Parathyroid adenoma (tissue), 2 donors: ENCODE data around the gene SLC22A15.
A peak's percentile ranks its signal among the peaks of the same experiment; 100 is the strongest.

Source experiments
- H2AFZ ChIP-seq: fragments of 300-600 bp; sonication (generic); one replicate; pipeline ENCODE4 v1.7.0; 2017; ENCODE audit warnings: antibody characterized with exemption, mild to moderate bottlenecking
- H3K27ac ChIP-seq: fragments of 300-600 bp; sonication (generic); one replicate; pipeline ENCODE4 v1.7.0; 2017
- H3K27me3 ChIP-seq: fragments of 300-600 bp; sonication (generic); one replicate; pipeline ENCODE4 v1.7.0; 2017; ENCODE audit warnings: low read length; ENCODE audit not compliant: control insufficient read depth, insufficient read depth
- H3K36me3 ChIP-seq: fragments of 300-600 bp; sonication (generic); one replicate; pipeline ENCODE4 v1.7.0; 2017; ENCODE audit warnings: low read length; ENCODE audit not compliant: control insufficient read depth, insufficient read depth
- H3K4me1 ChIP-seq: fragments of 300-600 bp; sonication (generic); one replicate; pipeline ENCODE4 v1.7.0; 2017; ENCODE audit warnings: control low read depth
- H3K4me2 ChIP-seq: fragments of 300-600 bp; sonication (generic); one replicate; pipeline ENCODE4 v1.7.0; 2017; ENCODE audit warnings: low read length
- H3K4me3 ChIP-seq: fragments of 300-600 bp; sonication (generic); one replicate; pipeline ENCODE4 v1.7.0; 2017; ENCODE audit warnings: low read depth, low read length
- H3K79me2 ChIP-seq: fragments of 300-600 bp; sonication (generic); one replicate; pipeline ENCODE4 v1.7.0; 2017; ENCODE audit warnings: control low read depth
- H3K9ac ChIP-seq: fragments of 300-600 bp; sonication (generic); one replicate; pipeline ENCODE4 v1.7.0; 2017; ENCODE audit warnings: mild to moderate bottlenecking
- H3K9me3 ChIP-seq: fragments of 300-600 bp; sonication (generic); one replicate; pipeline ENCODE4 v1.7.0; 2017; ENCODE audit warnings: low read length; ENCODE audit not compliant: control insufficient read depth
- TF ChIP-seq, protein P1 (sequence below): fragments of 300-600 bp; sonication (generic); IDR thresholded peaks from one replicate; pipeline ENCODE4 v1.7.0; 2017; ENCODE audit warnings: antibody characterized with exemption, mild to moderate bottlenecking
- donor health status: primary hyperparathyroidism.

Gene SLC22A15

DNA sequence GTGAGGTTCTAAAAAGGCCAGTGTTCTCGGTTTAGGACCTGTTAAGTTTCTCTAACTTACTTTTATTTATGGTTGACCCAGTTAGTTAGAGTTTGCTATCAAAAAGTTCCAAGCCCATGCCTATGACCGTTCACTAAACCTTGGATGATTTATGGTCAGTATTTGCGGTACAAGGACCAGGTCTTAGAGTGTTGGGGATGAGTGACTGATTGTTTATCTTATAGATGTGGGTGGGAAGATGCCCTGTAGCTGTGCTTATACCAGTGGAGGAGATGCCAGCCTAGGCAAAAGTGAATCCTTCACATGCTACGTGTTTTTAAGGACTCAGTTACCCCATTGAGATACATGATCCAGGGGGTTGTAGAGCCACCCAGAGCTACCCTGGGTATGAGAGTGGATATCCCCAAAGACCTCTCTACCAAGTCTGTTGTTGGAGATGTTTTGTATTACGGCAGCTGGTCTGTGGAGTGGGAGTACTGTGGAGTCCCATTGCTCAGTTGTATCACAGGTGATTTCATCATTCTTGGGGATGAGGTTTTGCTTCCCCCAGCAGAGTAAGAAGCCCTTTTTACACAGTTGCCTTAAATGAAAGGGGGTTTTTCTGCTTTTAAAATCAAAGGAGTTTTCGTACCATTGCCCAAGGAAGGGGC is 2.1 kb downstream of the SLC22A15 start:
- TF ChIP-seq, protein P1, sequence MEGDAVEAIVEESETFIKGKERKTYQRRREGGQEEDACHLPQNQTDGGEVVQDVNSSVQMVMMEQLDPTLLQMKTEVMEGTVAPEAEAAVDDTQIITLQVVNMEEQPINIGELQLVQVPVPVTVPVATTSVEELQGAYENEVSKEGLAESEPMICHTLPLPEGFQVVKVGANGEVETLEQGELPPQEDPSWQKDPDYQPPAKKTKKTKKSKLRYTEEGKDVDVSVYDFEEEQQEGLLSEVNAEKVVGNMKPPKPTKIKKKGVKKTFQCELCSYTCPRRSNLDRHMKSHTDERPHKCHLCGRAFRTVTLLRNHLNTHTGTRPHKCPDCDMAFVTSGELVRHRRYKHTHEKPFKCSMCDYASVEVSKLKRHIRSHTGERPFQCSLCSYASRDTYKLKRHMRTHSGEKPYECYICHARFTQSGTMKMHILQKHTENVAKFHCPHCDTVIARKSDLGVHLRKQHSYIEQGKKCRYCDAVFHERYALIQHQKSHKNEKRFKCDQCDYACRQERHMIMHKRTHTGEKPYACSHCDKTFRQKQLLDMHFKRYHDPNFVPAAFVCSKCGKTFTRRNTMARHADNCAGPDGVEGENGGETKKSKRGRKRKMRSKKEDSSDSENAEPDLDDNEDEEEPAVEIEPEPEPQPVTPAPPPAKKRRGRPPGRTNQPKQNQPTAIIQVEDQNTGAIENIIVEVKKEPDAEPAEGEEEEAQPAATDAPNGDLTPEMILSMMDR, result no peak
- H3K79me2 ChIP-seq, result peaks cover 1% of the 10 kb centered on the region
- no peak overlapping the region for H3K4me2 ChIP-seq
- no peak overlapping the region for H2AFZ ChIP-seq
- H3K9me3 ChIP-seq, result no peaks in the 10 kb centered on the region
- no peaks in the 10 kb centered on the region for H3K27me3 ChIP-seq
- no peak overlapping the region for H3K27ac ChIP-seq
- H3K4me3 ChIP-seq, result no peak overlapping the region
- no peaks in the 10 kb centered on the region for H3K4me1 ChIP-seq
- no peaks in the 10 kb centered on the region for H3K36me3 ChIP-seq
- no peak overlapping the region for H3K9ac ChIP-seq

DNA sequence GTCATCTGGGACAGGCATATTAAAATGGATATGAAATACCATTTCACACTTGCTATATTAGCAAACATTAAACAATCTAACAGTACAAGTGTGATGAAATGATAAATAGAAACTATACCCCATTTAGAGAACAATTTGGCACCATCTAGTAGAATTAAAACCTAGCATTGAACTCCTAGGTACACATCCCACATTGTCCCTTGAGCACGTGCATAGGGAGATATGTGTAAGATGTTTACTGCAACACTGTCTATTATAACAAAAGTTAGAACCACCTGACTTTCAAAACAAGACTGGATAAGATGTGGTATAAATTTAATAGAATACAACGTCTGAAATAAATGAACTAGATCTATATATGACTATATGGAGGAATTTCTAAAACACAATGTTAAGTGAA is 3.8 kb downstream of the SLC22A15 start:
- H3K9me3 ChIP-seq, result no peaks in the 10 kb centered on the region
- H3K4me2 ChIP-seq, result no peak overlapping the region
- H3K27me3 ChIP-seq, result no peaks in the 10 kb centered on the region
- H3K36me3 ChIP-seq, result no peaks in the 10 kb centered on the region
- H2AFZ ChIP-seq, result no peak overlapping the region
- TF ChIP-seq, protein P1, result no peak
- no peak overlapping the region for H3K27ac ChIP-seq
- H3K9ac ChIP-seq, result no peak overlapping the region
- H3K4me1 ChIP-seq, result no peaks in the 10 kb centered on the region
- H3K4me3 ChIP-seq, result no peak overlapping the region
- peaks cover 2% of the 10 kb centered on the region for H3K79me2 ChIP-seq

DNA sequence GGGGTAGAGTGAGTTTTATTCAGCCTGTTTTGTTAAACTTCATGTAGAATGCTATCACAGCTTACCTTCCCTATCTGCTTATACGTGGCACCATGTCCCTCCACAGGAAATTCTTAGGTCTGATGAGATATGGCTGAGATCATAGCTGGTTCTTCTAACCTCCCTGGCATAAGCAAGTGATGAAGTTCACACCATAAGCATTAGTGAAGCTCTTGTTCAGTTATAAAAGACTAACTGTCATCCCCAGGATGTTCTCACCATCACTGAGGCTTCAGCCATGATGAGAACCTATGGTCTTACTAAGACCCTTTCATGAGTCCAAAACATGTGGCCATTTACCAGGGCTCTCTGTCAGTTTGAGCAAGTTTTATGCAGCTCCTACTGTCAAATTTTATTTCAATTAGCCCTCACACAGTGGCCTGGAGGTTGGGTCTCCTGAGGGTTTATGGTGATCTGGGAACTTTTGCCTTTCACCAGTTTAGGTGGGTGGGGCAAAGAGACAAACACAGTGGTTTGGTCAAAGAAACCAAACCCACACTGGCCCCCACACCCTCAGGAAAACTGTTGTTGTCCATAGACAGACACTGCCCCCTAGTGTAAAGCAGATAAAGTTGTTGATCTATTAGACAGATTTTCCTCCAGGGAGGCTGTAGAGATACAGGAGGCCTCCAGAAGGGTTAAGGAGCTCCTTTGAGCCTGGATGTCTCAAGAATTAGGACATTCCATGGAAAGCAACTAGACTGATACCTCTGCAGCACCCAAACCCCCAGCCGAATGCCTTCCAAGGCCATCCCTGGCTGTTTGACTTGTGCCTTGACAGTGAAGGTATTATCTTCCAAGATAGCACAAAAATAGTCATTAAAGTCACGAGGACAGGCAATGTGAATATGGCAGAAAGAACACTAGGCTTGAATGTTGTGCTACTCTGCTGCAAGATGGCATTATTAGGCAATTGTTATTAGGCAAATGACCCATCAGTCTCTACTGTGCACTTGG is 5.0 kb downstream of the SLC22A15 start:
- H3K79me2 ChIP-seq, result peaks cover 2% of the 10 kb centered on the region
- H3K4me3 ChIP-seq, result no peak overlapping the region
- TF ChIP-seq, protein P1, result peak; percentile 36
- H3K27ac ChIP-seq, result no peak overlapping the region
- H3K4me1 ChIP-seq, result no peaks in the 10 kb centered on the region
- H3K9ac ChIP-seq, result no peak overlapping the region
- H3K4me2 ChIP-seq, result no peak overlapping the region
- no peak overlapping the region for H2AFZ ChIP-seq
- no peaks in the 10 kb centered on the region for H3K27me3 ChIP-seq
- no peaks in the 10 kb centered on the region for H3K36me3 ChIP-seq
- H3K9me3 ChIP-seq, result no peaks in the 10 kb centered on the region

DNA sequence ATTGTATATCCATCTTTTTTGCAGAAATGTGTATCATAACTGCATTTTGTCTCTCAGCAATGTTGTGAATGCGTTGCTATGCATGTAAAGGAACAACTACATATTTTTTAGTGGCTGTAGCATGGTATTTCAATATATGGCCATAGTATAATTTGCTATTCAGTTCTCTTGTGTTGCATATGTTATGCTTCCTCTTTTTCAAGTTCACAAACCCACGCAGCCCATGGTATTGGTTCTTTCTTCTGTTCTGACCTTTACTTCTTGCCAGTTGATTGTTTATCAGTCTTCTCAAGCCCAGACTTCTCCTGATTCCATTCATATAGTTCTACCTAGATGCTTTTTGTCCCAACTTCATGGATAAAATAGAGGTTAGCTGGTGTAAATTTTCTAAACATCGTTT is 6.1 kb downstream of the SLC22A15 start:
- H3K4me1 ChIP-seq, result no peaks in the 10 kb centered on the region

More for the DNA sequence above, 6.1 kb downstream of the SLC22A15 start:
- Histone ChIP-seq H3K36me3 (no peaks in the 10 kb centered on the region), H3K9ac (no peak overlapping the region), H3K4me3 (no peak overlapping the region), H2AFZ (no peak overlapping the region), H3K27ac (no peak overlapping the region), H3K79me2 (peaks cover 2% of the 10 kb centered on the region), H3K4me2 (no peak overlapping the region), H3K27me3 (no peaks in the 10 kb centered on the region), H3K9me3 (no peaks in the 10 kb centered on the region)
- TF ChIP-seq, protein P1, result no peak
